ENCODE measurements around the gene ALAS1. TPM values are rescaled to one million over a fixed set of nuclear protein-coding genes. Genes with fewer than 3 reads are reported as not detected.
A peak's percentile ranks its signal among the peaks of the same experiment; 100 is the strongest.

Gene ALAS1
- total and polyA plus RNA-seq, 2 donors (not counting 1 experiment from before 2014, with no cell fraction given): 26.1 to 30.2 TPM

DNA sequence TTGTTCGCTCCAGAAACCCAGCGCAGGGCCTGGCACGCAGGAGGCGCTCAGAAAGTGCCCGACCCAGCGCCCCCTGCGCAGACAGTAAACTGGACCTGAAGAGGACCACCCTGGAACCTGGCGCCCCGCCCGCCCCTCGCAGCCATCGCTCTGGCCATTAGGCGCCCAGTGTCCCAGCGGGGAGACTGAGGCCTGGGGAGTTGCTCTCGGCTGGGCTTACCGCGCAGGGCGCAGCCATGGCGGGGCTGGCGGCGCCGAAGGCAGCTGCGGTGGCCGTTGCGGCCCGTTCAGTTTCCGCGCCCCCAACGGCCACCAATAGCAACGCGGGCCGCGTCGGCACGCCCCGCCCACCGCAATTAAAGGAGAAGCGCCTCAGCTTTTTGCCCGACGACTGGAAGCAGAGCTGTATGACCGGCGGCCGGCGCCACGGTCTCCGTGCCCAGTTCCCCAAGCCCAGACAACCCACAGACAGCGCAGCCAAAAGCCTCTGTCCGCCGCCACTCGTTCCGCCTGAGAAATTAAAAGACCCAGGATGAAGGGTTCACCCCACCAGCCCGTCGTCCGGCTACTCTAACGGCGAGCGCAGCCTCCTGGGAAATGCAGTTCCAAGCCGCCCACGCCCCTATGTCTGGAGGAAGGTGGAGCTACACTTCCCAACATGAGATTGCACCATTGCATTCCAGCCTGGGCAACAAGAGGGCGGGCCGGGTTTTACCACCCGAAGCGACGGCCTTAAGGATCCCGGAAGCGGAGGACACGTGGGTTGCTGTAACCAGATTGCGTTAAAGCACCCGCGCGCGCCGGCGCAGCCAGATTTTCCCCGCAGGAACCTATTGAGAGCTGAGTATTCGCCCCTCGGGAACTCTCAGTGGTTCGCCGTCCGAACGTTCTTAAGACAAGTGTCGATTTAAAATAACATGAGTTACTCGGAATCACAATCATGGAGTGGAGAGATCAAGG lies 43.5 kb upstream of the ALAS1 start, which contains the start of gene POC1A:
POC1A (minus strand) TSS at position 289 of the 960 bp plus-strand sequence; CDS start at position 238, 51 bp downstream.
- Mint-ChIP-seq H3K4me3 (peak within 1 kb of the TSS; percentile 98), H3K27ac (peak within 1 kb of the TSS; percentile 98), H3K9me3 (ENCODE audit: insufficient read depth) (no peaks in the 10 kb centered on the region), H3K27me3 (no peaks in the 10 kb centered on the region), H3K4me1 (peaks cover 14% of the 10 kb centered on the region)
- Histone ChIP-seq H3K9me3 (ENCODE audit: control extremely low read depth in 1 of 3, control insufficient read depth in 2 of 3, insufficient read depth in 1 of 3, low read length in 2 of 3) (no peaks in the 10 kb centered on the region), H4K20me1 (ENCODE audit: control insufficient read depth, insufficient read depth, low read length, poor library complexity, severe bottlenecking) (no peaks in the 10 kb centered on the region), H3K27me3 (replicated peaks in 1 of 4; ENCODE audit: control extremely low read depth in 1 of 4, control insufficient read depth in 3 of 4, insufficient read depth in 4 of 4, low read length in 3 of 4) (no peaks in the 10 kb centered on the region), H3K4me2 (replicated peaks; ENCODE audit: low read depth, low read length, poor library complexity, severe bottlenecking) (peak within 1 kb of the TSS; percentile 96), H3K27ac (ENCODE audit: low read length in 2 of 2) (peak within 1 kb of the TSS; percentile 79 to 81), H3K79me2 (ENCODE audit: control insufficient read depth, insufficient read depth, low read length) (no peaks in the 10 kb centered on the region), H3K4me3 (ENCODE audit: control extremely low read depth in 1 of 5, extremely low read depth in 1 of 5, insufficient read depth in 1 of 5, low read depth in 2 of 5, low read length in 4 of 5) (peak within 1 kb of the TSS; percentile 73 to 93 (median 92)), H2AFZ (ENCODE audit: insufficient read depth, low read depth, low read length, poor library complexity, severe bottlenecking) (peak within 1 kb of the TSS; percentile 98), H3K9ac (ENCODE audit: low read length) (peak within 1 kb of the TSS; percentile 86), H3K4me1 (ENCODE audit: control insufficient read depth in 2 of 2, insufficient read depth in 2 of 2, low read length in 2 of 2) (peaks cover 4 to 15% of the 10 kb centered on the region in 2 donors), H3K36me3 (replicated peaks in 1 of 2; ENCODE audit: control extremely low read depth in 1 of 2, control insufficient read depth in 1 of 2, extremely low read depth in 1 of 2, insufficient read depth in 2 of 2, low read length in 1 of 2) (no peaks in the 10 kb centered on the region)
- peak; percentile 13 for TF ChIP-seq CTCF (IDR thresholded peaks at IDR 0.05)
- no peak for TF ChIP-seq EZH2 (IDR thresholded peaks at IDR 0.05; ENCODE audit: borderline replicate concordance, insufficient read depth, low read depth, low read length, poor library complexity, severe bottlenecking)
- DNase-seq (peak; percentile 91), ATAC-seq (ENCODE audit: low read depth) (peak; percentile 85)
- ChIA-PET CTCF (interaction anchor here (0.5 to 2.7 kb wide), 9 partner anchors 10 to 181 kb away, joined by 3 to 17 read pairs (median 5); partner anchors contain the start of genes ABHD14B, DUSP7 and RPL29), POLR2A (interaction anchor here (0.6 to 1.5 kb wide), 10 partner anchors 43 to 1817 kb away, joined by 3 to 12 read pairs (median 4); partner anchors contain the start of genes ABHD14A, ALAS1, GLYCTK and RPL29)
- WGBS (ENCODE audit: insufficient coverage): under 1% methylated on average over 82 of the region's 83 CpGs
- intact Hi-C loops (cut with micrococcal nuclease): loop anchor here (1.0 kb wide), 6 partner anchors 44 to 212 kb away; partner anchors contain the start of genes ALAS1, PARP3, TLR9 and WDR82

Measured in B cell (primary cell).